GM19397 (cell line): ENCODE measurements around the gene SLC35B3.
"Not testable (repeated sequence)": the region's sequence is repeated elsewhere in the genome, so short reads cannot be mapped to it uniquely, and the experiment has no call there.

Source experiments
- ATAC-seq: cut with Tn5 transposase; IDR thresholded peaks from one replicate; pipeline ENCODE4 v1.9.1; 2021; ENCODE audit warnings: mild to moderate bottlenecking, moderate library complexity; ENCODE audit not compliant: unreplicated experiment

Gene SLC35B3

GRCh38 chr6:8435093-8435844 is at the start of gene SLC35B3:
SLC35B3 (minus strand) TSS chr6:8435545.
- peak; percentile 96 for ATAC-seq

DNA sequence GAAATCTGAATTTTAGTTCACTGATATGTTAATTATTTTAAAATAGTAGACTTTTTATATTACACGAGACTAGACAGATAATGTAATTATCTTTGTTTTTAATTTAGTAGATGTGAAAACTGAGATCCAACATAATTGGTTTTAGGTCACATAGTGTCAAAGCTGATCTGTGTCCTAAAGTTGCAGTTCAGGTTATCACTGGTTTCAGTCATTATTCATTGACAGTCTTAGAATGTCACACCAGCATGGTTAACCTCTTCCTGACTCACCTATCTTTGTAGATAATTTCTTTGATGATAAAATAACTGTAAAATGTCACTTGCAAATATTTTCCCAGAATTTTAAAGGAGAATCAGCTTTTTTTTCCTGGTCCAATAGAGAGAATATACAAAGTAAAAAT is 48.3 kb upstream of the SLC35B3 start:
- no peak for ATAC-seq

- ATAC-seq: no peak
These were observed 46.4 kb upstream of the SLC35B3 start for GRCh38 chr6:8481727-8482126.

DNA sequence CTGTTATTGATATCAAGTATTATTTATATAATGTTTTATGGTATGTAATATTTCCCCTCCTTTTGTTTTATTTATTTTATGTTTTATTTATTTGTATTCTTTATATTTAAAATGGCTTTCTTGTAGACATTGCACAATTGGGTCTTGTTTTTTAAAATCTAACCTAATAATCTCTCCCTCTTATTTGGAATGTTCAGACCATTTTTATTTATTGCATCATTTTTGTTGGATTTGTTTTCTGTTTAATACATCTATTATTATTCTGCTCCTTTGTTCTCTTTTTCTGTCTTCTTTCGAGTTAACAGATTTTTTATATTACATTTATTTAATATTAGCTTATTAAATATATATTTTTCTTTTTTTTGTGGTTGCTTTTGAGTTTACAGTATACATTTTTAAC is 43.1 kb upstream of the SLC35B3 start:
- ATAC-seq: no peak

- ATAC-seq: no peak
These were observed 41.3 kb upstream of the SLC35B3 start for GRCh38 chr6:8476656-8477055.

DNA sequence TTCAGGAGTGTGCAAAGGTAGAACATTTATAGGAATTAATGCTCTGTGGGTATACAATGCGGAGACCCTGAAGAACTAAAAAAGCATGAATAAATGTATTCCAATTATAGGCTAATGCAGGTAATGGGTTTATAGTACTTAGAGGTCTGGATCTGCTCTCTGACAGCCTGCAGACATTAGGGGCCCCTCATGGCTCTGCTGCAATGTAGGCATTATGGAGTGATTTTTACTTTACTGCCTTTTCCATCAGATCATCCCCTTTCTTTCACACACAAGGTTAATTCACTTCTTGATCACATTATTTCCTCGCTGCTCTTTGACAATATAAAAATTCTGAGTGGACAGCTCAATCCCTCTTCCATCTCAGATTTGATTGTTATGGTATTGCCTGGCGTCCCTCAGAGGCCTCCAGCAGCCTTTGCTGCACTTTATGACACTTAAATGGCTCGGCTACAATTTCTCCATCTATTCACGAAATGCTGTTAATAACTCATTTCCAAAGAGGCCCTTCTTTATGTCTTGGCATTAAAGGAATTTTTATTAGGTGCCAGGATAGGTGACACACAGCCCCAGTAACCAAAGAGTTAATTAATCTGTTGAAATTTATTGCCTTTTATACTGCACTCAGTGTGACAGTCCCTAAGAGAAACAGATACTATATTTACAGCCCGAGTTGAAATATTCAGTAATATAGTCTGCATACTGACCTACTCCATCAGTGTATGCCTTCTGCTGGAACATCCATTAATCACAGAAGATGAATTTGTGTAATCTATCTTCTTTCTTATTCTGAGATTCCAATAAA is 33.4 kb upstream of the SLC35B3 start:
- ATAC-seq: no peak

DNA sequence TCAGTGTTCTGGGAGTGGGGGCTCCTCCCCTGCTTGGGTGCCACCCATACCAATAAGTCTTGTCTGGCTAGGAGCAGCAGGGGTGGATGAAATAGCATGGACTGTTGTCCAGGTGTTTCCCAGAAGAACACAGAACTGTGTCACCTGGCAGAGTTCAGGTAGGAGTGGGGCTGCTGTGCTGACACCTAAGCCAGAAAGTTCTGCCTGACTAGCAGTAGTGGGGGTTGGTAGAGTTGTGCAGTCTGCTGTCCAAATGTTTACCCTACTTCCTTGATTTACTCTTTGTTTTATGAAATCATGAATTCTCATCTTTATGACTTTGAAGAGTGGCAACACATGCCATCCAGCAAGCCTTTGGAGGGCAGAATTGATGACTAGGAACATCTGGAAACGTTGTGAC is 27.3 kb upstream of the SLC35B3 start:
- no peak for ATAC-seq

DNA sequence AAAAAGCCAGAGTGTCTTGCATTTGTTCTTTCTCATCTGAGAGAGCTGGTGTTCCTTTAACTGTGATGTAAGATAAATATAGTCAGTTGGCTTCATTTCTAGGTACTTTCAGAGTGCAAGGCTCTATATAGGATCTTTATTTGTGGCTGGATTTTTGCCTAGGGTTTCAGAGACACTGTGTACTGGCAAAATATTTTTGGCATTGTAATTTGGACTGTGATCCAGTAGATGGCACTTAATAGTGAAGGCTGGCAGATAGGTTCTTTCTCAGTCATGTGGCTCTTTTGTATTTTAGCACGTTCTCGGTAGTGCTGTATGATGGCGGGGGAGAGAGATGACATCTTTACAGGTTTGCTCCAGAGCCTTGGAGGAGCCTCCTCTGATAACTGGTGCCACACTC is 26.8 kb upstream of the SLC35B3 start:
- ATAC-seq: no peak

DNA sequence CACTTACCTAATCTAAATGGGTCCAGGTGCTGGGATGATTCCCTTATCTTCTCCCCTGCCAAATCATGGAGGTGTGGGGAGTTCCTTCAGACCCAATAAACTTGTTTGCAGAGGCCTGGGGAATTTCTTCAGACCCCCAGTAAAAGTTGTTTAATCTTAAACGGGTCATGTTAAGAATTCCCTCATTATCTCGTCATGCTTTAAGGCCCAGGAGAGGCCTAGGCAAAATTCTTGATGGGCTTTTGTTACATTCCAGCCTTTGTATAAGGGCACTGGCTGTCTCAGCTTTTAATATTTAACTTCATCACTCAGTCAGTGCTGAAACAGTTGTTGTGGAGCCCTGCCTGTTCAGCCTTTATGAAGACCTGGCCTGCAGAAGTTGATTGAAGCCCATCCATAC is 11.0 kb upstream of the SLC35B3 start:
- ATAC-seq: no peak

GRCh38 chr6:8445930-8446329 is 10.6 kb upstream of the SLC35B3 start:
- not testable (repeated sequence) for ATAC-seq

- no peak for ATAC-seq
These were observed 6.8 kb upstream of the SLC35B3 start for GRCh38 chr6:8442150-8442549.

- no peak for ATAC-seq
These were observed 6.1 kb upstream of the SLC35B3 start for GRCh38 chr6:8441452-8441851.

GRCh38 chr6:8439601-8440268 is 4.4 kb upstream of the SLC35B3 start:
- no peak for ATAC-seq

GRCh38 chr6:8437813-8438212 is 2.5 kb upstream of the SLC35B3 start:
- ATAC-seq: no peak

DNA sequence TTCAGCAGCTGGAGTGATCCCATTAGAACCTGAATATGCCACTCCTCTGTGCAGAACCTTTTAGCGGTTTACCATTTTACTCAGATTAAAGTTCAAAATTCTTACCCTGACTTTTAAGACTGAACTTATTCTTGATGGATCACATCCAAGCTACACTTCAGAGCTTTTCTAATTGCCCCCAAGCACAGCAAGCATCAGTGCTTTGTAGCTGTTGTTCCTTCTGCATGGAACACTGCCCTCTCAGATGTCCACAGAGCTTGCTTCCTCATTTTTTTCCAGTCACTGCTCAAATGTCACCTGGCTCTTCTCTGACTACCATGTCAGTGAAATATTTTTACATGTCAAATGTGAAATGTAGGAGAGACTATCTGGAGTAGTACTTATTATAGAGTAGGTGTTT is 1.6 kb upstream of the SLC35B3 start:
- no peak for ATAC-seq

GRCh38 chr6:8435845-8436168 is 462 bp upstream of the SLC35B3 start:
- ATAC-seq: peak; percentile 0

GRCh38 chr6:8434727-8435092 is 635 bp downstream of the SLC35B3 start:
- no peak for ATAC-seq

DNA sequence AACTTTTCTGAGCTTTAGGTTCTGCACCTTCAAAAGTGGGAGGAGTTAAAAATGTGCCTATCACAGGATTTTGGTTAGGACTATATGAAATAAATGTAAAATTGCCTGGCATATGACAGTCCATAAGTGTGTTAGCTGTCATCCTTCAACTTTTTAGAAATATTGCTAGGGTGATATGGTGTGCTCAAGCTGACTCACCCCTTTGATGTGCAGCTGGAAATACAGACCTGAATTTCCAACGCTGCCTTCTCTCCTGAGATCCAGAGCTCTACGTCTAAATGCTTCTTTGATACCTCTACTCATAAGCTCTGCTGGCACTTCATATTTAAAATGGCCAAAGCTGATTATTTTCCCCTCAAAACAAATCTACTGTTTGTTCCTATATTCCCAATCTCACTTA is 2.7 kb downstream of the SLC35B3 start:
- ATAC-seq: no peak

- no peak for ATAC-seq
These were observed 5.5 kb downstream of the SLC35B3 start for GRCh38 chr6:8429821-8430220.

GRCh38 chr6:8426544-8426943 is 8.8 kb downstream of the SLC35B3 start:
- ATAC-seq: not testable (repeated sequence)

DNA sequence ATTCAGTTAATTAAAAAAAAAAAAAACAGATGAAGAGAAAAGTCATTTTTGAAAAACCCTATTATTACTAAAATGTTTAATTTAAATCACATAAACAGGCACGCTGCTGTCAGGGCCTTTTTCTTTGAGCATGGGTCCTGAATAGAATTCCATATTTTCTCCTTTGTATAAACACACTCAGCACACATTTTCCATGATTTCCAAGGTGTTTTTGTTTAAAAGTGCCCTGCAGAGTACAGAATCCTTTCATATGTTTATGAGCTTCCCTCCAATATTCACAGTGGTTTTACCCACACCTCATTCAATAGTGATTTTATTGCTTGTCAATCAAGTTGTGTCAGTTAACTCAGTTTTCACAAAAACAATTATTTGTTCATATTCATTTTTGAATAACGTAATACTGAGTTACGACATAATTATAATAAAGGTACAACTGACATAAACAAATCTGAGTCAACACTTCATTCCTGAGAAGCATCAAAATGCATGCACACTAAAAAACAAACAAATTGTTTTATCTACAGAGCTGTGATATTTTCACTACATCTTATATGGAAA is 15.2 kb downstream of the SLC35B3 start:
- no peak for ATAC-seq

GRCh38 chr6:8415913-8416312 is 19.4 kb downstream of the SLC35B3 start:
- no peak for ATAC-seq
